ENCODE data around the gene KRTAP10-2. TPM values are rescaled to one million over a fixed set of nuclear protein-coding genes. Genes with fewer than 3 reads are reported as not detected.

Gene KRTAP10-2
- total RNA-seq, 1 experiment from 2014 or later, result not detected

GRCh38 chr21:44539046-44539445 lies 12.3 kb downstream of the KRTAP10-2 start:
- no peak for ATAC-seq
- Histone ChIP-seq H3K9me3 (ENCODE audit: control insufficient read depth in 1 of 2, insufficient read depth in 1 of 2, low read depth in 1 of 2, low read length in 2 of 2) (peaks cover 7 to 15% of the 10 kb centered on the region in 2 experiments), H3K27me3 (ENCODE audit: insufficient read depth, low read length) (no peaks in the 10 kb centered on the region), H3K79me2 (ENCODE audit: insufficient read depth, low read length) (no peaks in the 10 kb centered on the region), H3K9me2 (ENCODE audit: insufficient read depth) (no peaks in the 10 kb centered on the region), H3K27ac (ENCODE audit: low read depth, low read length) (no peak overlapping the region), H3K9ac (ENCODE audit: low read length) (no peak overlapping the region), H4K20me1 (ENCODE audit: insufficient read depth) (no peaks in the 10 kb centered on the region), H3K4me1 (ENCODE audit: control insufficient read depth in 1 of 2, insufficient read depth in 2 of 2, low read length in 2 of 2) (no peaks in the 10 kb centered on the region), H2AFZ (ENCODE audit: low read depth, low read length, poor library complexity, severe bottlenecking) (no peak overlapping the region), H3K4me2 (ENCODE audit: low read length) (no peak overlapping the region), H3K4me3 (replicated peaks in 1 of 2; ENCODE audit: low read depth in 1 of 2, low read length in 2 of 2) (no peak overlapping the region), H3K36me3 (ENCODE audit: control insufficient read depth in 1 of 2, insufficient read depth in 2 of 2, low read length in 2 of 2) (no peaks in the 10 kb centered on the region)
- BruUV-seq (replicated peaks), result no TSS peak
- intact Hi-C loops (cut with micrococcal nuclease), result no loop called here
- TF ChIP-seq EGR1 (IDR thresholded peaks at IDR 0.05; ENCODE audit: low read depth), result no peak
- TF ChIP-seq, protein P1, sequence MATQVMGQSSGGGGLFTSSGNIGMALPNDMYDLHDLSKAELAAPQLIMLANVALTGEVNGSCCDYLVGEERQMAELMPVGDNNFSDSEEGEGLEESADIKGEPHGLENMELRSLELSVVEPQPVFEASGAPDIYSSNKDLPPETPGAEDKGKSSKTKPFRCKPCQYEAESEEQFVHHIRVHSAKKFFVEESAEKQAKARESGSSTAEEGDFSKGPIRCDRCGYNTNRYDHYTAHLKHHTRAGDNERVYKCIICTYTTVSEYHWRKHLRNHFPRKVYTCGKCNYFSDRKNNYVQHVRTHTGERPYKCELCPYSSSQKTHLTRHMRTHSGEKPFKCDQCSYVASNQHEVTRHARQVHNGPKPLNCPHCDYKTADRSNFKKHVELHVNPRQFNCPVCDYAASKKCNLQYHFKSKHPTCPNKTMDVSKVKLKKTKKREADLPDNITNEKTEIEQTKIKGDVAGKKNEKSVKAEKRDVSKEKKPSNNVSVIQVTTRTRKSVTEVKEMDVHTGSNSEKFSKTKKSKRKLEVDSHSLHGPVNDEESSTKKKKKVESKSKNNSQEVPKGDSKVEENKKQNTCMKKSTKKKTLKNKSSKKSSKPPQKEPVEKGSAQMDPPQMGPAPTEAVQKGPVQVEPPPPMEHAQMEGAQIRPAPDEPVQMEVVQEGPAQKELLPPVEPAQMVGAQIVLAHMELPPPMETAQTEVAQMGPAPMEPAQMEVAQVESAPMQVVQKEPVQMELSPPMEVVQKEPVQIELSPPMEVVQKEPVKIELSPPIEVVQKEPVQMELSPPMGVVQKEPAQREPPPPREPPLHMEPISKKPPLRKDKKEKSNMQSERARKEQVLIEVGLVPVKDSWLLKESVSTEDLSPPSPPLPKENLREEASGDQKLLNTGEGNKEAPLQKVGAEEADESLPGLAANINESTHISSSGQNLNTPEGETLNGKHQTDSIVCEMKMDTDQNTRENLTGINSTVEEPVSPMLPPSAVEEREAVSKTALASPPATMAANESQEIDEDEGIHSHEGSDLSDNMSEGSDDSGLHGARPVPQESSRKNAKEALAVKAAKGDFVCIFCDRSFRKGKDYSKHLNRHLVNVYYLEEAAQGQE (IDR thresholded peaks at IDR 0.05; ENCODE audit: low read depth), result no peak
- TF ChIP-seq ZFX (IDR thresholded peaks at IDR 0.05), result no peak
- no peak for TF ChIP-seq RAD21 (IDR thresholded peaks at IDR 0.05; ENCODE audit: low read depth)
- TF ChIP-seq POLR2AphosphoS5 (IDR thresholded peaks at IDR 0.05; ENCODE audit: low read depth, low read length), result no peak
- no peak for TF ChIP-seq ELF1 (IDR thresholded peaks at IDR 0.05; ENCODE audit: borderline replicate concordance, low read depth)
- no peak for TF ChIP-seq YY1 (IDR thresholded peaks at IDR 0.05; ENCODE audit: extremely low read depth, insufficient replicate concordance, low read depth, low read length)
- no peak for TF ChIP-seq ZNF274 (IDR thresholded peaks at IDR 0.05; ENCODE audit: low read depth, low read length)
- no peak for TF ChIP-seq SIN3A (IDR thresholded peaks at IDR 0.05; ENCODE audit: low read depth)
- TF ChIP-seq EZH2phosphoT487 (IDR thresholded peaks at IDR 0.05; ENCODE audit: borderline replicate concordance), result no peak
- TF ChIP-seq, protein P2, sequence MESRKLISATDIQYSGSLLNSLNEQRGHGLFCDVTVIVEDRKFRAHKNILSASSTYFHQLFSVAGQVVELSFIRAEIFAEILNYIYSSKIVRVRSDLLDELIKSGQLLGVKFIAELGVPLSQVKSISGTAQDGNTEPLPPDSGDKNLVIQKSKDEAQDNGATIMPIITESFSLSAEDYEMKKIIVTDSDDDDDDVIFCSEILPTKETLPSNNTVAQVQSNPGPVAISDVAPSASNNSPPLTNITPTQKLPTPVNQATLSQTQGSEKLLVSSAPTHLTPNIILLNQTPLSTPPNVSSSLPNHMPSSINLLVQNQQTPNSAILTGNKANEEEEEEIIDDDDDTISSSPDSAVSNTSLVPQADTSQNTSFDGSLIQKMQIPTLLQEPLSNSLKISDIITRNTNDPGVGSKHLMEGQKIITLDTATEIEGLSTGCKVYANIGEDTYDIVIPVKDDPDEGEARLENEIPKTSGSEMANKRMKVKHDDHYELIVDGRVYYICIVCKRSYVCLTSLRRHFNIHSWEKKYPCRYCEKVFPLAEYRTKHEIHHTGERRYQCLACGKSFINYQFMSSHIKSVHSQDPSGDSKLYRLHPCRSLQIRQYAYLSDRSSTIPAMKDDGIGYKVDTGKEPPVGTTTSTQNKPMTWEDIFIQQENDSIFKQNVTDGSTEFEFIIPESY (IDR thresholded peaks at IDR 0.05; ENCODE audit: extremely low read depth, insufficient replicate concordance, low read length), result no peak
- TF ChIP-seq CBX3 (IDR thresholded peaks at IDR 0.05; ENCODE audit: low read depth), result no peak
- POLR2A ChIA-PET, result no interaction called here
- RAD21 ChIA-PET (ENCODE audit: low non-redundant PET in 1 of 2, low total read pairs in 2 of 2, uncharacterized antibody in 2 of 2, unreplicated experiment in 2 of 2), result no interaction called here
- CTCF ChIA-PET, result no interaction called here
- DNase-seq (ENCODE audit: low read depth, low spot score), result no peak

Measured in HCT116 (cell line).